ENCODE data around the gene ELOB.

DNA sequence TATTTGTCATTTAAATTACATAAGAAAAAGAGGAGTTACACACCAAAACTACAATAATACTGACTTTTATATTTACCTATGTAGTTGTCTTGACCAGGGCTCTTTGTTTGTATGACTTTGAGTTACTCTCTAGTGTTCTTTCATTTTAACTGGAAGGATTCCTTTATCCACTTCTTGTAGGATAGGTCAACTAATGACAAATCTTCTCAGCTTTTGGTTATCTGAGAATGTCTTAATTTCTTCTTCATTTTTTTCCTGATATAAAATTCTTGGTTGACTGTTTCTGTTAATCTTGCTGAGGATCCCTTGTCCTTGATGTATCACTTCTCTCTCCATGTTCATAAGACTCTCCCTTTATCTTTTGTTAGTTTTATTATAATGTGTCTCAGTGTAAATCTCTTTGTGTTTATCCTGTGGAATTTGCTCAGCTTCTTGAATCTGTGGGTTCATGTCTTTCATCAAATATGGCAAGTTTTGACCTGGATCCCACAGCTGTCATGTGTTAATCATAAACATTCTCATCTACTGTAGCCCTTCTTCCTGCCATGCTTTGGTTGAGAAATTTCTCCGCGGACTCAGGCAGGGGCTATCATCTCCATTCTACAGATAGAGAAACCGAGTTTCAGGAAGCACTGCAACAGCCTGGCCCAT, 26.6 kb upstream of the ELOB start:
- TF ChIP-seq CTCF (IDR thresholded peaks at IDR 0.05) (no peak), POLR2AphosphoS5 (IDR thresholded peaks at IDR 0.05; ENCODE audit: insufficient read depth in 1 of 2, low read depth in 1 of 2) (no peak), POLR2A (IDR thresholded peaks at IDR 0.05) (no peak)
